ENCODE results near the gene AGPAT1. TPM values are rescaled to one million over a fixed set of nuclear protein-coding genes. Genes with fewer than 3 reads are reported as not detected.
A peak's percentile ranks its signal among the peaks of the same experiment; 100 is the strongest.

AGPAT1 gene
- total and polyA plus RNA-seq, 2 of the 8 experiments (the other 6 are each of a cell fraction or from before 2014, with no cell fraction given), result 96.0 to 222 TPM

DNA sequence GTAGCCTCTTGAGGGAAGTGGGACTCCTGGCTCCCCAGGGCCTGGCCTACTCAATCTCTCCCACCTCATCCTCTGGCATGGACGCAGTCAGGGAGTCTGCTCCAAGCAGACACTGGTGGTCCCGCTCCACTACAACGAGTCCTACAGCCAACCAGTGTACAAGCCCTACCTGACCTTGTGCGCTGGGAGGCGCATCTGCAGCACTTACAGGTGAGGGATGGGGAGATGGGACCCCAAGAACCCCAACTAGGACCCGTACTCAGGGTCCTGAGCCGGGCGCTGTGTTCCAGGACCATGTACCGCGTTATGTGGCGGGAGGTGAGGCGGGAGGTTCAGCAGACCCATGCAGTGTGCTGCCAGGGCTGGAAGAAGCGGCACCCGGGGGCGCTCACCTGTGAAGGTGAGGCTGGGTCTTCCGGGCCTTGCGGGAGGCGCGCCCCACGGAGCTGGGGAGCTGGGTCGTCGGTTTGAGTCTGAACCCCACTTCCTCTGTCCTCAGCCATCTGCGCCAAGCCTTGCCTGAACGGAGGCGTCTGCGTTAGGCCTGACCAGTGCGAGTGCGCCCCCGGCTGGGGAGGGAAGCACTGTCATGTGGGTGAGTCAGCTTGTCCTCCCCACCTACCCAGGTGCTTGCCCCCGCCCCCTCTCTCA, 9.3 kb downstream of the AGPAT1 start:
- 0 out of 2 replicates have a peak overlapping the region, but pooled peaks have one; percentile 22 for H4K8ac ChIP-seq (ENCODE audit: extremely low read depth, insufficient read depth, low read length)
- ChIA-PET CTCF (ENCODE audit: partially characterized antibody) (interaction anchor here (0.7 to 6.7 kb wide), 23 partner anchors 8 to 187 kb away, joined by 3 to 72 read pairs (median 4); partner anchors contain the start of genes AGPAT1, ATF6B, FKBPL and TNXB), POLR2A (ENCODE audit: partially characterized antibody) (interaction anchor here (0.7 to 6.8 kb wide), 15 partner anchors 10 to 728 kb away, joined by 3 to 49 read pairs (median 6); partner anchors contain the start of genes AGPAT1, FKBPL, GPSM3 and NELFE)
- no peak for TF ChIP-seq BCL11A (IDR thresholded peaks at IDR 0.05; ENCODE audit: low read depth in 2 of 2, low read length in 2 of 2)
- TF ChIP-seq CTBP2 (IDR thresholded peaks at IDR 0.05; ENCODE audit: borderline replicate concordance, insufficient read depth, insufficient read length, low read length), result no peak
- peak; percentile 34; the same call in 1 of the 2 replicates for TF ChIP-seq MAFK (IDR thresholded peaks at IDR 0.05; ENCODE audit: low read depth, low read length)
- TF ChIP-seq SIN3A (conservative IDR thresholded peaks at IDR 0.05 in 1 of 2, IDR thresholded peaks at IDR 0.05 in 1 of 2; ENCODE audit: low read depth in 1 of 2, low read length in 2 of 2), result 0 out of 4 replicates have a peak, but pooled peaks of 1 of the 2 experiments have one; percentile 45
- TF ChIP-seq TBP (IDR thresholded peaks at IDR 0.05; ENCODE audit: low read depth, low read length), result no peak
- no peak for TF ChIP-seq KDM4A (IDR thresholded peaks at IDR 0.05; ENCODE audit: low read depth, low read length, severe bottlenecking)
- no peak for TF ChIP-seq CBX5 (IDR thresholded peaks at IDR 0.05; ENCODE audit: low read depth, low read length)
- no peak for TF ChIP-seq SRF (IDR thresholded peaks at IDR 0.05; ENCODE audit: low read depth, low read length)
- no peak for TF ChIP-seq TAF7 (optimal IDR thresholded peaks at IDR 0.05; ENCODE audit: borderline replicate concordance, low read depth, low read length)
- TF ChIP-seq TAF1 (IDR thresholded peaks at IDR 0.05; ENCODE audit: low read depth, low read length), result no peak
- TF ChIP-seq POU5F1 (IDR thresholded peaks at IDR 0.05; ENCODE audit: low read depth, low read length), result no peak

More for the DNA sequence above, 9.3 kb downstream of the AGPAT1 start:
- Histone ChIP-seq H3K4me3 (ENCODE audit: extremely low read depth in 1 of 4, insufficient read depth in 2 of 4, low read depth in 3 of 4, low read length in 4 of 4) (no peak overlapping the region), H2BK15ac (ENCODE audit: low read length) (no peak overlapping the region), H3K36me3 (ENCODE audit: control insufficient read depth in 2 of 4, insufficient read depth in 4 of 4, low read length in 3 of 4) (peaks cover 4 to 41% (median 32%) of the 10 kb centered on the region in 4 experiments), H2BK20ac (ENCODE audit: low read length) (no peak overlapping the region), H3K4me2 (ENCODE audit: insufficient read depth in 1 of 2, low read depth in 2 of 2, low read length in 2 of 2) (no peak overlapping the region), H2AK5ac (ENCODE audit: low read depth, low read length) (peak overlapping the region; percentile 77; the same call in 1 of the 2 replicates), H4K20me1 (replicated peaks in 1 of 2; ENCODE audit: control insufficient read depth in 1 of 2, insufficient read depth in 2 of 2, low read length in 2 of 2) (peaks cover 5 to 7% of the 10 kb centered on the region in 2 experiments), H3K18ac (ENCODE audit: extremely low read depth, low read length) (no peak overlapping the region), H3K27me3 (replicated peaks in 1 of 4; ENCODE audit: control insufficient read depth in 3 of 4, extremely low read depth in 1 of 4, insufficient read depth in 3 of 4, low read length in 3 of 4) (no peaks in the 10 kb centered on the region), H3K79me2 (ENCODE audit: control insufficient read depth in 1 of 2, insufficient read depth in 2 of 2, low read length in 2 of 2) (peaks cover 0 to 2% of the 10 kb centered on the region in 2 experiments; a peak in 1 of 4 replicates), H3K9ac (replicated peaks in 1 of 4; ENCODE audit: extremely low read depth in 1 of 4, low read depth in 3 of 4, low read length in 3 of 4) (no peak overlapping the region), H3K4me1 (replicated peaks in 1 of 4; ENCODE audit: control insufficient read depth in 3 of 4, insufficient read depth in 4 of 4, low read length in 3 of 4) (peaks cover 0 to 5% (median 2%) of the 10 kb centered on the region in 4 experiments; a peak in 3 of 7 replicates), H3K23ac (ENCODE audit: insufficient read length) (no peak overlapping the region), H4K91ac (replicated peaks; ENCODE audit: insufficient read length, low read length) (no peak overlapping the region), H2BK12ac (ENCODE audit: low read depth, low read length) (peak overlapping the region; percentile 81; the same call in 1 of the 2 replicates), H3K4ac (replicated peaks; ENCODE audit: insufficient read length, low read depth, low read length) (no peak overlapping the region), H3K23me2 (ENCODE audit: low read depth, low read length) (no peaks in the 10 kb centered on the region), H2BK5ac (ENCODE audit: low read depth, low read length) (no peak overlapping the region), H4K5ac (ENCODE audit: insufficient read length, low read depth, low read length) (no peak overlapping the region), H3K27ac (ENCODE audit: low read depth, low read length) (peak overlapping the region; percentile 33; the same call in 1 of the 2 replicates), H2BK120ac (replicated peaks; ENCODE audit: low read depth, low read length) (no peak overlapping the region), H3K56ac (replicated peaks; ENCODE audit: insufficient read length, low read depth, low read length) (no peak overlapping the region), H2AFZ (ENCODE audit: low read length) (no peak overlapping the region), H3K79me1 (ENCODE audit: low read depth, low read length) (no peaks in the 10 kb centered on the region; the same call in 1 of the 2 replicates), H3K9me3 (ENCODE audit: insufficient read depth in 2 of 2, low read depth in 1 of 2, low read length in 1 of 2) (no peaks in the 10 kb centered on the region), H3K14ac (ENCODE audit: insufficient read length) (no peak overlapping the region)
- 68% methylated on average over 30 of the region's 30 CpGs; no CpG with 5 or more reads in 1 of the 2 experiments for WGBS, 2 experiments (ENCODE audit: extremely low coverage in 1 of 2, insufficient coverage in 1 of 2, insufficient read length in 1 of 2, insufficient replicate concordance in 2 of 2, low coverage in 1 of 2, low lambda C conversion rate in 2 of 2, missing lambda C conversion rate in 1 of 2)
- no peak for FAIRE-seq
- DNase-seq (ENCODE audit: low read depth in 1 of 2, low spot score in 2 of 2), result peak; percentile 61 to 92
